Left ventricle myocardium inferior (tissue), 1 donor: ENCODE measurements around the gene MAP3K13. TPM values are rescaled to one million over a fixed set of nuclear protein-coding genes. Genes with fewer than 3 reads are reported as not detected.
A peak's percentile ranks its signal among the peaks of the same experiment; 100 is the strongest.
"Not testable (repeated sequence)": the region's sequence is repeated elsewhere in the genome, so short reads cannot be mapped to it uniquely, and the experiment has no call there.

Source experiments
- DNase-seq: peaks from one replicate; pipeline ENCODE4 v3.0.0-alpha.2; 2020
- H3K27ac ChIP-seq: fragments of 200-600 bp; replicated peaks from 2 replicates; pipeline ENCODE4 v1.8.0; 2021
- H3K27me3 ChIP-seq: fragments of 200-600 bp; 2 replicates; pipeline ENCODE4 v1.8.0; 2021; ENCODE audit warnings: low read depth
- H3K36me3 ChIP-seq: fragments of 200-600 bp; 2 replicates; pipeline ENCODE4 v1.8.0; 2021
- H3K4me1 ChIP-seq: fragments of 200-600 bp; 2 replicates; pipeline ENCODE4 v1.8.0; 2021
- H3K4me3 ChIP-seq: fragments of 200-600 bp; 2 replicates; pipeline ENCODE4 v1.8.0; 2021; ENCODE audit warnings: mild to moderate bottlenecking, moderate library complexity
- H3K9me3 ChIP-seq: fragments of 200-600 bp; replicated peaks from 2 replicates; pipeline ENCODE4 v1.8.0; 2021
- CTCF ChIP-seq: fragments of 200-600 bp; IDR thresholded peaks from 2 replicates; pipeline ENCODE4 v1.8.0; 2021; ENCODE audit warnings: antibody characterized with exemption, mild to moderate bottlenecking, borderline replicate concordance
- intact Hi-C: fragments of 100-400 bp; cut with micrococcal nuclease; formaldehyde crosslinking; loops from one replicate; pipeline ENCODE4 v1.11.0; 2022
- total RNA-seq: library from RNA; stranded (reverse); fragmentation: NEBNext Ultra II Directional; extraction: Animal tissue kit (Norgen Biotek cat#: 25700); gene quantifications from one replicate; pipeline ENCODE4 v1.2.1, GENCODE V29; 2021
- donor health status: DM: no; HTN: yes; CAD: no; lungs with severe emphysema.

The MAP3K13 gene
- total RNA-seq, 1 donor from 2014 or later, result 8.4 TPM

DNA sequence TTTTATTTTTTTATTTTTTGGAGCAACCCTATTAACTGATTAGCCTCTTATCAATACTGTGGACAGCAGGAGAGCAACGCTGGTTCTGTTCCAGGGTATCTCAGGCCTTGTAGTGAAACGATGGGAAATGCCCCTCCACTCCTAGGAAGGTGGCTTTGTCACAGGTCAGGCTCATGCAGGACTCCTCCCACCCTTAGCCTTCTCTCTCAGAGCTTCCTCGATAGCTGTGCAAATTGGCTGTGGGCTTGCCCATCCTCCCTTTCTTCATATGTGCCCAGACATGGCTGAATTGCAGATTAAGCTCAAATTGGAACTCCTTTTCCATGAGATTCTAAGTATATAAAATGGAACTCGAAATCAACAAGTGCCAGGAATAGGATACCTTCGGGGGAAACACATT lies 97.4 kb downstream of the MAP3K13 start:
- Histone ChIP-seq H3K4me1 (no peaks in the 10 kb centered on the region), H3K36me3 (peaks cover 5% of the 10 kb centered on the region), H3K4me3 (no peak overlapping the region), H3K9me3 (no peaks in the 10 kb centered on the region), H3K27me3 (no peaks in the 10 kb centered on the region), H3K27ac (no peak overlapping the region)
- intact Hi-C loops, result no loop called here
- TF ChIP-seq CTCF, result no peak
- DNase-seq, result no peak

DNA sequence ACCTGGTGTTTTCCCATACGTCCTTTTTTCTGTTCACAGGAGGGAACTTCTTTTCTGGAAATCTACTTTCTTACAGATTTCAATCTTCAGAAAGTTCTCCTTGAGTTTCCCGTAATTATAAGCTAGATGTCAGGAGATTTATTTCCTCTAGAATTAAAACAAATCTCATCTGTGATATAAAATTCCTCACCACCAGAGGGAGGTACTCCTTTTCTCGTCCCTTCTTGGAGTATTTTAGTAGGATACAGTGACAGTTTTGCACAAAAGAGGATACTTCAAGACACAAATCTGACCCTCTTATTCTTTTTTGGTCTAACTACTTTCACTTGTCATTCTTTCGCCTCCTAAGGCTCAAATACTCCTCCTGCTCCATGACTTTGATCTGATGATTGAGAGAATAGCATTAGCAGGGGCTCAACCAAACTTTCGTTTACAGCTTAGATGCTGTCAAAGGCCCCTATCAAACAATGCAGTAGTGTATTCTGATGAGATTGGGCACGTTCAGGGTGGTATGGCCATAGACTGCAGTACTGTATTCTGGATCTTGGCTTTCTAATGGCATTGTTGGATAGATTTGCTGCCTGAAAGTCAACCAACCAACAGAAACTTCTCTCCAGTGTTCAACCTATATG lies 97.9 kb downstream of the MAP3K13 start:
- no peaks in the 10 kb centered on the region for H3K4me1 ChIP-seq
- H3K27me3 ChIP-seq, result no peaks in the 10 kb centered on the region
- no peaks in the 10 kb centered on the region for H3K9me3 ChIP-seq
- peak; percentile 14 for TF ChIP-seq CTCF
- intact Hi-C loops, result no loop called here
- DNase-seq, result no peak
- H3K27ac ChIP-seq, result no peak overlapping the region
- H3K36me3 ChIP-seq, result peaks cover 10% of the 10 kb centered on the region
- H3K4me3 ChIP-seq, result no peak overlapping the region

DNA sequence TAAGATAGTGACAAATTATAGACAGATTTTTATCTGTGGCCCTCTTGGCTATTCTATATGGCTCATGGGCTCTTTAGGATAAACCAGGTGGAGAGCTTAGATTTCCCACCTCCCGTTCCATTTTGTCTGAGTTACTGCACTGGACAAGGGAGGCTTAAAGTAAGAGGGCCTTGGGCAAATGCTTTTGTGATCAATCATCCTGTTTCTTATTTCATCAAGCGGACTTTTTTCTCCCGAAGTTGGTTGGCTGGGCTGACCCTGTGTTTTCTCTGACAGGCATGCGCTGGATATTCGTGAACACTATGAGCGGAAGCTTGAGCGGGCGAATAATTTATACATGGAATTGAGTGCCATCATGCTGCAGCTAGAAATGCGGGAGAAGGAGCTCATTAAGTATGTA lies 102.5 kb downstream of the MAP3K13 start:
- peaks cover 43% of the 10 kb centered on the region for H3K36me3 ChIP-seq
- no peak for TF ChIP-seq CTCF
- intact Hi-C loops, result no loop called here

DNA sequence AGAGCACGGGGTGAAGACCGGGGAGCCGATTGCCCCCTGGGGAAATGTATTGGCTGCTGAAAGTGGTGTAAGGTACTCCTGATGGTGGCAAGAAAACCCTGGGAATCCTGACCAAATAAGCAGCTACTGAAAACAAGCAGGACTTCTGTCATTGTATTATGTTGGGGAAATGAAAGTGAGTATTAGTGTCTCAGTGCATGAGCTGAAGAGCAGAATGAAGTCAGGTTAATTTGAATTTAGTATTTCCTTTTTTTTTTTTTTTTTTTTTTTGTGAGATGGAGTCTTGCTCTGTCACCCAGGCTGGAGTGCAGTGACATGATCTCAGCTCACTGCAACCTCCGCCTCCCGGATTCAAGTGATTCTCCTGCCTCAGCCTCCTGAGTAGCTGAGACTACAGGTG lies 103.2 kb downstream of the MAP3K13 start:
- H3K27ac ChIP-seq, H3K27me3 ChIP-seq, DNase-seq, H3K9me3 ChIP-seq, H3K4me3 ChIP-seq, intact Hi-C loops, H3K4me1 ChIP-seq: not testable (repeated sequence)
- peaks cover 43% of the 10 kb centered on the region for H3K36me3 ChIP-seq

More for the DNA sequence above, 102.5 kb downstream of the MAP3K13 start:
- Histone ChIP-seq H3K27ac (no peak overlapping the region), H3K4me1 (no peaks in the 10 kb centered on the region), H3K4me3 (no peak overlapping the region), H3K27me3 (no peaks in the 10 kb centered on the region), H3K9me3 (no peaks in the 10 kb centered on the region)
- DNase-seq, result no peak

DNA sequence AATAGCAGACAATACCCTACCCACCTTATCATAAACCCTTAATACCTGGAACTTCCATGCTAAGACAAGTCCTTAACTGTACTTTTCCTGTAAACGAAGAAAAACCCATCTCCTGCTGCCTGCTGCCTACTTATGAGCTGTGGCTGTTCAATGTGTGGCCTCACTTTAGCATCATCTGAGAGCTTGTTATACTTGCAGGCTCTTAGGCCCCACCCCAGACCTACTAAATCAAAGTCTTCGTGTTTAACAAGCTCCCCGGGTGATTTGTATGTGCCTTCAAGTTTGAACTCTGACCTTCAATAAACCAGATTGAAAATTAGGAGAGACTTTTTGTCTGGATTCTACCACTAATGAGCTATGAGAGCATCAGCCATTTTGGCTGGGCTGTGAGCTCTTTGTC lies 106.6 kb downstream of the MAP3K13 start:
- Histone ChIP-seq H3K9me3 (no peaks in the 10 kb centered on the region), H3K4me3 (no peak overlapping the region), H3K36me3 (peaks cover 60% of the 10 kb centered on the region), H3K27ac (no peak overlapping the region), H3K4me1 (no peaks in the 10 kb centered on the region), H3K27me3 (no peaks in the 10 kb centered on the region)
- DNase-seq, result no peak
- intact Hi-C loops, result no loop called here
- no peak for TF ChIP-seq CTCF

- Histone ChIP-seq H3K9me3 (no peaks in the 10 kb centered on the region), H3K27ac (no peak overlapping the region), H3K4me1 (no peaks in the 10 kb centered on the region), H3K36me3 (peaks cover 66% of the 10 kb centered on the region), H3K27me3 (no peaks in the 10 kb centered on the region), H3K4me3 (no peak overlapping the region)
- no peak for DNase-seq
- intact Hi-C loops, result no loop called here
- no peak for TF ChIP-seq CTCF
Observed at GRCh38 chr3:185470323-185470722, 107.4 kb downstream of the MAP3K13 start.
